Heart left ventricle (tissue), 16 donors: ENCODE data around the gene BAIAP2. TPM values are rescaled to one million over a fixed set of nuclear protein-coding genes. Genes with fewer than 3 reads are reported as not detected.
"Not testable (repeated sequence)": the region's sequence is repeated elsewhere in the genome, so short reads cannot be mapped to it uniquely, and the experiment has no call there.

ENCODE experiments used
- ATAC-seq, 4 donors: fragments of 200-7000 bp; cut with Tn5 transposase; one replicate each; pipeline ENCODE4 v1.9.1; 2020 to 2022; ENCODE audit warnings: moderate library complexity in 4 of 4, mild to moderate bottlenecking in 3 of 4, moderate number of reproducible peaks in 1 of 4
- DNase-seq, 5 donors: peaks; one replicate each; pipeline ENCODE4 v3.0.0-alpha.2; 2020
- H3K27ac ChIP-seq, 12 donors: fragments of 200-600 bp; sonication (generic) in 4 of 12; one replicate each; pipeline versions ENCODE4 v1.5.0 to v1.8.0; 2016 to 2022; ENCODE audit warnings: mild to moderate bottlenecking in 2 of 12
- H3K27me3 ChIP-seq, 9 donors: fragments of 200-600 bp; sonication (generic) in 2 of 9; one replicate each; pipeline versions ENCODE4 v1.5.1 to v1.8.0; 2016 to 2022; ENCODE audit warnings: mild to moderate bottlenecking in 3 of 9
- H3K36me3 ChIP-seq, 9 donors: fragments of 200-600 bp; sonication (generic) in 2 of 9; one replicate each; pipeline versions ENCODE4 v1.5.0 to v1.8.0; 2018 to 2022; ENCODE audit warnings: mild to moderate bottlenecking in 2 of 9
- H3K4me1 ChIP-seq, 12 donors: fragments of 200-600 bp; sonication (generic) in 4 of 12; one replicate each; pipeline versions ENCODE4 v1.5.0 to v1.8.0; 2016 to 2022; ENCODE audit warnings: mild to moderate bottlenecking in 3 of 12
- H3K4me3 ChIP-seq, 12 donors: fragments of 200-600 bp; sonication (generic) in 4 of 12; one replicate each; pipeline versions ENCODE4 v1.5.0 to v1.8.0; 2017 to 2022; ENCODE audit warnings: mild to moderate bottlenecking in 9 of 12, moderate library complexity in 4 of 12
- H3K9me3 ChIP-seq, 12 donors: fragments of 200-600 bp; sonication (generic) in 4 of 12; one replicate each; pipeline versions ENCODE4 v1.5.0 to v1.8.0; 2016 to 2022; ENCODE audit warnings: mild to moderate bottlenecking in 1 of 12
- POLR2A ChIP-seq, 2 donors: fragments of 450-650 bp; IDR thresholded peaks; one replicate each; pipeline ENCODE4 v1.6.1; 2017; ENCODE audit warnings: antibody characterized with exemption in 2 of 2, mild to moderate bottlenecking in 2 of 2, moderate library complexity in 2 of 2
- WGBS, 4 donors: extraction: QIAGEN DNeasy Blood & Tissue Kit in 2 of 4; methylation state at CpG; one replicate each; pipeline versions ENCODE4 v1.1.5 to v1.1.7; 2013 to 2018; 5-methylcytosine and 5-hydroxymethylcytosine counted together
- intact Hi-C, 10 donors: fragments of 100-400 bp; cut with DNase I; formaldehyde crosslinking; loops; one replicate each; pipeline versions ENCODE4 v1.11.1 to v1.14.2; 2022
- polyA plus RNA-seq, 2 donors: library from polyadenylated mRNA; stranded (reverse); fragments of 200-250 nt; gene quantifications; one replicate each; pipeline ENCODE4 v1.2.3, GENCODE V29; 2013
- total RNA-seq, 9 donors: library from RNA; depleted of rRNA in 2 of 9; stranded (reverse); fragments of >200 nt in 2 of 9; fragmentation: NEBNext Ultra II Directional in 3 of 9; extraction: Animal tissue kit (Norgen Biotek cat#: 25700) in 3 of 9; gene quantifications; one replicate each; pipeline versions ENCODE4 v1.1.0 to v1.2.4, GENCODE V29; 2016 to 2023
- TF ChIP-seq, protein P1 (sequence below), 12 donors: fragments of 200-600 bp; sonication (generic) in 4 of 12; IDR thresholded peaks; one replicate each; pipeline versions ENCODE4 v1.5.0 to v1.8.0; 2018 to 2022; ENCODE audit warnings: antibody characterized with exemption in 12 of 12, mild to moderate bottlenecking in 5 of 12
- donor health status: ischemic (EF 13 %, LVEDD 7.1; RV severe dilation, severe dysfunction).
- donor health status: healthy with polysubstance abuse.
- donor health status: DM: no; HTN: yes; CAD: no.
- donor health status: DM: no; HTN: no; CAD: no.
- donor health status: ischemic (EF 25% LVEDD 6.9; RV normal size, moderate dysfunction).
- donor health status: ischemic (EF 25% LVEDD 5.7; RV mildly dilated, moderate dysfunction).
- donor health status: healthy.
- donor health status: DM: yes; HTN: yes; CAD: no.
- donor health status: ischemic (EF 35%, LVEDD 5.7; RV mildly dilated, moderate dysfunction).
- donor health status: nonischemic (EF 11% LVEDD 7.7; RV severe dilation, severe dysfunction).
- donor health status: DM: yes; HTN: yes; CAD: no.
- donor health status: PGD.
- donor health status: ischemic (EF 29% LVEDD 5.4; RV normal size, mild dysfunction).
- donor health status: nonischemic (EF 23%, LVEDD 6.1; RV moderate dilation, normal function).

Gene BAIAP2
- total and polyA plus RNA-seq, 11 donors = 8.9 to 30.2 (median 18.5) TPM

DNA sequence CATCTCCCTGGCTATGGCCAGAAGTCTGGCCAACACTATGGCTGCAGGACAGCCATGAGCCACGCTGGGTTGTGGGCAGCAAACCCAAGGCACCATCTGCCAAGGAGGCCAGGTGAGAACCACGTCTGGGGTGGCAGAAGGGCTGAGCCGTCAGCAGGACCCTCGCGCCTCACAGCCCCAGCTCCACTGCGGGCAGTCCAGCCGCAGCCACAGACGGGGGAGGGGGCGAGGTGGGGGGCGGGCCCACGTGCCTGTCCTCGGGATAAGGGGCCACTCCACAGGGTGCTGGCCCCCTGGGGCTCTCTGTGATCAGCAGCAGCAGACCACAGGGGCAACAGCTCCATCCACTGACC is 6.5 kb upstream of the BAIAP2 start:
- H3K4me3 ChIP-seq = no peak overlapping the region
- WGBS, 4 donors = 12 to 26% (median 24%) methylated on average over 5 to 12 of the region's 12 CpGs
- intact Hi-C loops = loop anchor here in 1 of 10 donors (5.0 kb wide), 1 partner anchor 69 kb away; no protein-coding TSS in a partner anchor

DNA sequence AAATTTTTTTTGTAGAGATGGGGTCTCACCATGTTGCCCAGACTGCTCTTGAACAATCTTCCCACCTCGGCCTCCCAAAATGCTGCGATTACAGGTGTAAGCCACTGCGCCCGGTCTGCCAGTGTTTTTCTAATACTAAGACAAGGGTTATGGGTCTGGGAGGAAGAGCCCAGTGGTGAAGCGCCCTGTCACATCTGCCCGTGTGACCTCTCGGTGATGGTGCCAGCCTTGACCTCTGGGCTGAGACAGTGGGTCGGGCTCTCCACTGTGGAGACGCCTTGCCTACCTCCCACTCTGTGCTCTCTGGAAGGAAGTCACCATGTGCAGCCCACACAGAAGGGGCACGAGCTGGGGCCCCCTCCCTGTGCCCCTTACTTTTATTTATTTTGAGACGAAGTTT is 5.1 kb upstream of the BAIAP2 start:
- WGBS, 4 donors = 90 to 95% (median 92%) methylated on average over 10 to 11 of the region's 11 CpGs
- peaks cover 0 to 43% (median 31%) of the 10 kb centered on the region in 12 donors for H3K4me1 ChIP-seq
- H3K9me3 ChIP-seq = no peaks in the 10 kb centered on the region
- no peaks in the 10 kb centered on the region for H3K36me3 ChIP-seq
- H3K4me3 ChIP-seq = no peak overlapping the region
- H3K27me3 ChIP-seq = peaks cover 0 to 33% (median 7%) of the 10 kb centered on the region in 9 donors
- ATAC-seq = no peak
- intact Hi-C loops = loop anchor here in 4 of 10 donors (5.0 to 10.0 kb wide), 4 partner anchors 38 to 215 kb away; partner anchors contain the start of gene CHMP6 (in 1 of the 4)
- no peak overlapping the region for H3K27ac ChIP-seq
- TF ChIP-seq POLR2A (IDR thresholded peaks at IDR 0.05) = no peak
- TF ChIP-seq, protein P1, sequence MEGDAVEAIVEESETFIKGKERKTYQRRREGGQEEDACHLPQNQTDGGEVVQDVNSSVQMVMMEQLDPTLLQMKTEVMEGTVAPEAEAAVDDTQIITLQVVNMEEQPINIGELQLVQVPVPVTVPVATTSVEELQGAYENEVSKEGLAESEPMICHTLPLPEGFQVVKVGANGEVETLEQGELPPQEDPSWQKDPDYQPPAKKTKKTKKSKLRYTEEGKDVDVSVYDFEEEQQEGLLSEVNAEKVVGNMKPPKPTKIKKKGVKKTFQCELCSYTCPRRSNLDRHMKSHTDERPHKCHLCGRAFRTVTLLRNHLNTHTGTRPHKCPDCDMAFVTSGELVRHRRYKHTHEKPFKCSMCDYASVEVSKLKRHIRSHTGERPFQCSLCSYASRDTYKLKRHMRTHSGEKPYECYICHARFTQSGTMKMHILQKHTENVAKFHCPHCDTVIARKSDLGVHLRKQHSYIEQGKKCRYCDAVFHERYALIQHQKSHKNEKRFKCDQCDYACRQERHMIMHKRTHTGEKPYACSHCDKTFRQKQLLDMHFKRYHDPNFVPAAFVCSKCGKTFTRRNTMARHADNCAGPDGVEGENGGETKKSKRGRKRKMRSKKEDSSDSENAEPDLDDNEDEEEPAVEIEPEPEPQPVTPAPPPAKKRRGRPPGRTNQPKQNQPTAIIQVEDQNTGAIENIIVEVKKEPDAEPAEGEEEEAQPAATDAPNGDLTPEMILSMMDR (IDR thresholded peaks at IDR 0.05) = no peak
- DNase-seq = peak in 1 of 5 donors; percentile 17

More for the DNA sequence above, 6.5 kb upstream of the BAIAP2 start:
- no peak for TF ChIP-seq POLR2A (IDR thresholded peaks at IDR 0.05)
- TF ChIP-seq, protein P1 (IDR thresholded peaks at IDR 0.05) = no peak
- Histone ChIP-seq H3K9me3 (no peaks in the 10 kb centered on the region), H3K27me3 (peaks cover 0 to 33% (median 7%) of the 10 kb centered on the region in 9 donors), H3K4me1 (peaks cover 0 to 43% (median 30%) of the 10 kb centered on the region in 12 donors), H3K36me3 (no peaks in the 10 kb centered on the region), H3K27ac (no peak overlapping the region)
- ATAC-seq (no peak), DNase-seq (peak in 1 of 5 donors; percentile 13)

DNA sequence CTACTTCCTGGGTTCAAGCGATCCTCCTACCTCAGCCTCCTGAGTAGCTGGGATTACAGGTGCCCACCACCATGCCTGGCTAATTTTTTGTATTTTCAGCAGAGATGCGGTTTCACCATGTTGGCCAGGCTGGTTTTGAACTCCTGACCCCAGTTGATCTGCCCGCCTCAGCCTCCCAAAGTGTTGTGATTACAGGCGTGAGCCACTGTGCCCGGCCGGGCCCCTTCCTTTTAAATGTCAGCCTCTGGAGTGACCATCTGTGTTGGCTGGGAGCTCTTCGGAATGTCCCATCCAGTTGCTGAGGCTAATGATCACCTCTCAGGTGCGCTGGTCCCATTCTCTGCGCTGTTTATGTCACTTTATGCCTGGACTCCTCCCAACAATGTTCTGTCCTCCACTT is 4.6 kb upstream of the BAIAP2 start:
- not testable (repeated sequence) for H3K27ac ChIP-seq, H3K4me3 ChIP-seq, ATAC-seq, H3K9me3 ChIP-seq, H3K36me3 ChIP-seq
- WGBS, 4 donors = 88 to 96% (median 94%) methylated on average over 7 to 9 of the region's 9 CpGs
- peaks cover 0 to 33% (median 7%) of the 10 kb centered on the region in 9 donors for H3K27me3 ChIP-seq
- intact Hi-C loops = loop anchor here in 3 of 10 donors (5.0 to 10.0 kb wide), 3 partner anchors 38 to 214 kb away; partner anchors contain the start of gene CHMP6 (in 1 of the 3)
- DNase-seq = peak in 1 of 5 donors; percentile 10
- H3K4me1 ChIP-seq = peaks cover 0 to 43% (median 31%) of the 10 kb centered on the region in 12 donors

DNA sequence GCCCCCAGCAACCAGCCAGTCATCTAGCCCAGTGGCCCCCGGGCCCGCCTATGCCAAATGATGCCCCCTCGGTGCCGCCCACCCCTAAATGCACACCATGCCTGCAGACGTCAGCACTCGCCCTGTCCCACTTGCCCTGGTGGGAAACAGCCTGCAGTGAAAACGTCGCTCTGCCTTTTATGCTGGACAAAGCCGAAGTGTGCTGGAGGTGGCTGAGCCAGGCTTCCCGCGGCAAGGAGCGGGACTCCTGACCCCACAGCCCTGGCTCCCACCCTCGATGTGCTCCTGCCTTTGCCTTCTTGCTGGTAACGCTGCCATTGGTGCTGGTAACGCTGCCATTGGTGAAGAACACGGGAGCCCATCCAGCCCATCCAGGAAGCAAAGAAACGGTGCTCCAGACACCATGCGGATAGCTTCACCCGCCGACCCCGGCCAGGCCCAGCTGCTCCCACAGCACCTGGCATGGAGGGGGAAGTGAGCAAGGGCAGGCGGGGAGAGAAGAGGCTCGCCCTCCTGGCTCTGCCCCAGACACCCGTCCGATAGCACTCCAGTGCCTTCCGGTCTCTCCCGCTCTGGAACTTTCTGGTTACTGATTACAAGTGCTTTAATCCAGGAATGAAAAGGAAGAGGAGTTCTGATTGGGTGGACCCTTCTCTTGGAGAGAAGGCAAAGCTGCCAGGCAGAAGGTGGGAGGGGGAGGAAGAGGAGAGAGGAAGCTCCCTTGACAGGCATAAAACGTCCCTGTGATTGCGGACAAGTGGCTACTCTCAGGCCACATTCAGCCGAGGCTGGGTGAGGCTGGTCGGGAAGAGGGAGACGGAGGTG is 4.0 kb upstream of the BAIAP2 start:
- DNase-seq = peak; percentile 57 to 71 (median 65)
- Histone ChIP-seq H3K4me3 (peak overlapping the region in 6 of 12 donors; percentile 6 to 26 (median 16)), H3K4me1 (peaks cover 0 to 47% (median 34%) of the 10 kb centered on the region in 12 donors), H3K27me3 (peaks cover 0 to 29% (median 7%) of the 10 kb centered on the region in 9 donors), H3K36me3 (no peaks in the 10 kb centered on the region), H3K9me3 (no peaks in the 10 kb centered on the region), H3K27ac (peak overlapping the region in 10 of 12 donors; percentile 36 to 74 (median 66))
- intact Hi-C loops = loop anchor here in 3 of 10 donors (5.0 to 10.0 kb wide), 3 partner anchors 39 to 214 kb away; partner anchors contain the start of gene CHMP6 (in 1 of the 3)
- ATAC-seq = peak; percentile 49 to 71 (median 58)
- peak in 1 of 2 donors; percentile 21 for TF ChIP-seq POLR2A (IDR thresholded peaks at IDR 0.05)
- TF ChIP-seq, protein P1 (IDR thresholded peaks at IDR 0.05) = no peak
- WGBS, 4 donors = 44 to 51% (median 45%) methylated on average over 29 to 32 of the region's 32 CpGs
